Hepatocyte (in vitro differentiated cells): ENCODE data around the gene HS6ST2. TPM values are rescaled to one million over a fixed set of nuclear protein-coding genes. Genes with fewer than 3 reads are reported as not detected.

Experiments
- DNase-seq: peaks from one replicate; pipeline ENCODE4 v3.0.0-alpha.2; 2016; ENCODE audit warnings: low spot score
- H2AFZ ChIP-seq: fragments of 200-600 bp; sonication (generic); 2 replicates; pipeline ENCODE4 v1.6.0; 2016; ENCODE audit warnings: antibody characterized with exemption, mild to moderate bottlenecking
- H3K27ac ChIP-seq: fragments of 200-600 bp; sonication (generic); 2 replicates; pipeline ENCODE4 v1.5.1; 2016; ENCODE audit warnings: mild to moderate bottlenecking
- H3K27me3 ChIP-seq: fragments of 200-600 bp; sonication (generic); 2 replicates; pipeline ENCODE4 v1.6.1; 2016
- H3K36me3 ChIP-seq: fragments of 200-600 bp; sonication (generic); replicated peaks from 2 replicates; pipeline ENCODE4 v1.5.1; 2016; ENCODE audit warnings: low read depth; ENCODE audit not compliant: insufficient read depth
- H3K4me1 ChIP-seq: fragments of 200-600 bp; sonication (generic); 2 replicates; pipeline ENCODE4 v1.5.1; 2016; ENCODE audit warnings: mild to moderate bottlenecking, moderate library complexity; ENCODE audit not compliant: insufficient read depth
- H3K4me2 ChIP-seq: fragments of 200-600 bp; sonication (generic); 2 replicates; pipeline ENCODE4 v1.6.0; 2016
- H3K4me3 ChIP-seq: fragments of 200-600 bp; sonication (generic); 2 replicates; pipeline ENCODE4 v1.5.1; 2016; ENCODE audit warnings: mild to moderate bottlenecking
- H3K79me2 ChIP-seq: fragments of 200-600 bp; sonication (generic); 2 replicates; pipeline ENCODE4 v1.6.0; 2017; ENCODE audit warnings: mild to moderate bottlenecking
- H3K9me2 ChIP-seq: fragments of 200-600 bp; sonication (generic); replicated peaks from 2 replicates; pipeline ENCODE4 v1.6.0; 2017; ENCODE audit warnings: mild to moderate bottlenecking; ENCODE audit not compliant: insufficient read depth
- H3K9me3 ChIP-seq: fragments of 200-600 bp; sonication (generic); 2 replicates; pipeline ENCODE4 v1.5.1; 2016; ENCODE audit warnings: low read depth, mild to moderate bottlenecking
- H4K20me1 ChIP-seq: fragments of 200-600 bp; sonication (generic); 2 replicates; pipeline ENCODE4 v1.6.0; 2016; ENCODE audit warnings: mild to moderate bottlenecking; ENCODE audit not compliant: insufficient read depth, poor library complexity, severe bottlenecking
- CTCF ChIP-seq: fragments of 200-600 bp; sonication (generic); IDR thresholded peaks from 2 replicates; pipeline ENCODE4 v1.5.1; 2016; ENCODE audit warnings: antibody characterized with exemption, mild to moderate bottlenecking; ENCODE audit not compliant: poor library complexity
- EZH2 ChIP-seq: fragments of 200-600 bp; sonication (generic); IDR thresholded peaks from 2 replicates; pipeline ENCODE4 v1.6.1; 2016; ENCODE audit warnings: antibody characterized with exemption, mild to moderate bottlenecking, borderline replicate concordance
- EZH2phosphoT487 ChIP-seq: fragments of 200-600 bp; sonication (generic); IDR thresholded peaks from one replicate; pipeline ENCODE4 v1.6.1; 2018; ENCODE audit warnings: antibody characterized with exemption, mild to moderate bottlenecking, low read depth, moderate library complexity; ENCODE audit not compliant: unreplicated experiment, severe bottlenecking
- WGBS: methylation state at CpG from one replicate; pipeline ENCODE4 v1.1.6; 2016; ENCODE audit warnings: low lambda C conversion rate; ENCODE audit errors: missing lambda C conversion rate; 5-methylcytosine and 5-hydroxymethylcytosine counted together
- polyA plus RNA-seq: library from polyadenylated mRNA; unstranded; fragments of >200 nt; fragmentation: Nextera tagmentation; extraction: Ambion mirVana; gene quantifications from 2 replicates; pipeline ENCODE4 v1.2.1, GENCODE V29; 2016
- total RNA-seq: library from RNA; depleted of rRNA; stranded (reverse); fragments of >200 nt; gene quantifications from 2 replicates; pipeline ENCODE4 v1.2.3, GENCODE V29; 2014

HS6ST2 gene
- total and polyA plus RNA-seq, 2 experiments from 2014 or later: 17.4 to 21.9 TPM

GRCh38 chrX:132757066-132757623 lies 201.3 kb downstream of the HS6ST2 start:
- Histone ChIP-seq H3K79me2 (no peaks in the 10 kb centered on the region), H3K27ac (no peak overlapping the region), H3K36me3 (no peaks in the 10 kb centered on the region), H3K9me2 (no peaks in the 10 kb centered on the region), H3K4me2 (no peak overlapping the region), H3K9me3 (no peaks in the 10 kb centered on the region), H3K4me1 (no peaks in the 10 kb centered on the region), H2AFZ (no peak overlapping the region), H4K20me1 (no peaks in the 10 kb centered on the region), H3K27me3 (no peaks in the 10 kb centered on the region), H3K4me3 (no peak overlapping the region)
- TF ChIP-seq CTCF (no peak), EZH2 (no peak), EZH2phosphoT487 (no peak)
- DNase-seq: no peak
- WGBS: 41% methylated on average over 3 of the region's 3 CpGs

GRCh38 chrX:132756439-132756838 lies 202.0 kb downstream of the HS6ST2 start:
- no peak overlapping the region for H3K27ac ChIP-seq
- H3K9me2 ChIP-seq: no peaks in the 10 kb centered on the region
- H3K4me3 ChIP-seq: no peak overlapping the region
- H3K36me3 ChIP-seq: no peaks in the 10 kb centered on the region
- DNase-seq: no peak
- H4K20me1 ChIP-seq: no peaks in the 10 kb centered on the region
- H3K79me2 ChIP-seq: no peaks in the 10 kb centered on the region
- WGBS: 76% methylated on average over 4 of the region's 4 CpGs
- H3K9me3 ChIP-seq: no peaks in the 10 kb centered on the region
- H2AFZ ChIP-seq: no peak overlapping the region
- no peak overlapping the region for H3K4me2 ChIP-seq
- H3K4me1 ChIP-seq: no peaks in the 10 kb centered on the region
- H3K27me3 ChIP-seq: no peaks in the 10 kb centered on the region
- no peak for TF ChIP-seq CTCF
- TF ChIP-seq EZH2: no peak
- no peak for TF ChIP-seq EZH2phosphoT487

- no peaks in the 10 kb centered on the region for H3K27me3 ChIP-seq
- H3K4me1 ChIP-seq: no peaks in the 10 kb centered on the region
- no peaks in the 10 kb centered on the region for H3K79me2 ChIP-seq
- 40% methylated on average over 3 of the region's 3 CpGs for WGBS
- TF ChIP-seq EZH2phosphoT487 (no peak), EZH2 (no peak), CTCF (no peak)
- H3K27ac ChIP-seq: no peak overlapping the region
- H3K4me2 ChIP-seq: no peak overlapping the region
- no peaks in the 10 kb centered on the region for H3K36me3 ChIP-seq
- no peak overlapping the region for H3K4me3 ChIP-seq
- DNase-seq: no peak
- H2AFZ ChIP-seq: no peak overlapping the region
- no peaks in the 10 kb centered on the region for H4K20me1 ChIP-seq
- no peaks in the 10 kb centered on the region for H3K9me3 ChIP-seq
- H3K9me2 ChIP-seq: no peaks in the 10 kb centered on the region
Measured at GRCh38 chrX:132751063-132751690, 207.3 kb downstream of the HS6ST2 start.
